PC-9 (cell line): ENCODE measurements around the gene SPATS2. TPM values are rescaled to one million over a fixed set of nuclear protein-coding genes. Genes with fewer than 3 reads are reported as not detected.

Experiments used
- BruUV-seq: library from RNA; stranded (reverse); fragments of 400-500 nt; replicated peaks from 2 replicates; lab custom pipeline; 2021; lab: Mats Ljungman, UMichigan
- CTCF ChIA-PET: fragments of 300-600 bp; sonication (Branson Sonifier 250); formaldehyde crosslinking; loops from one replicate; lab custom pipeline; 2022; ENCODE audit warnings: antibody characterized with exemption; lab: Charles Lee
- POLR2A ChIA-PET: fragments of 300-600 bp; sonication (Branson Sonifier 250); formaldehyde crosslinking; loops from one replicate; lab custom pipeline; 2022; ENCODE audit warnings: antibody characterized with exemption; ENCODE audit not compliant: unreplicated experiment; lab: Charles Lee
- DNase-seq, 2 experiments: peaks; one replicate each; pipeline versions ENCODE4 v3.0.0 to v3.0.0-alpha.2; 2015 to 2022; ENCODE audit warnings: mixed read lengths in 1 of 2
- H2AFZ ChIP-seq: fragments of 200-600 bp; sonication (generic); 2 replicates; pipeline ENCODE4 v1.8.1; 2017; ENCODE audit warnings: antibody characterized with exemption
- H3F3A ChIP-seq: fragments of 200-600 bp; sonication (generic); 2 replicates; pipeline ENCODE4 v1.8.1; 2017; ENCODE audit warnings: antibody characterized with exemption, mild to moderate bottlenecking, low read depth; ENCODE audit not compliant: insufficient read depth
- H3K27ac ChIP-seq: fragments of 200-600 bp; sonication (generic); 2 replicates; pipeline ENCODE4 v1.6.1; 2016; ENCODE audit warnings: mixed run types
- H3K27me3 ChIP-seq: fragments of 200-600 bp; sonication (generic); 2 replicates; pipeline ENCODE4 v1.6.1; 2016; ENCODE audit warnings: low read depth, mixed run types; ENCODE audit not compliant: insufficient read depth
- H3K36me3 ChIP-seq: fragments of 200-600 bp; sonication (generic); 2 replicates; pipeline ENCODE4 v1.6.1; 2016; ENCODE audit warnings: low read depth, mixed run types
- H3K4me1 ChIP-seq: fragments of 200-600 bp; sonication (generic); replicated peaks from 2 replicates; pipeline ENCODE4 v1.6.1; 2016; ENCODE audit warnings: mixed run types; ENCODE audit not compliant: insufficient read depth
- H3K4me2 ChIP-seq: fragments of 200-600 bp; sonication (generic); 2 replicates; pipeline ENCODE4 v1.6.1; 2017; ENCODE audit warnings: mixed run types
- H3K4me3 ChIP-seq: fragments of 200-600 bp; sonication (generic); 2 replicates; pipeline ENCODE4 v1.6.1; 2016; ENCODE audit warnings: mixed run types
- H3K79me2 ChIP-seq: fragments of 200-600 bp; sonication (generic); 2 replicates; pipeline ENCODE4 v1.6.1; 2017; ENCODE audit warnings: low read depth, mixed run types
- H3K9me2 ChIP-seq: fragments of 200-600 bp; sonication (generic); 2 replicates; pipeline ENCODE4 v1.8.1; 2017; ENCODE audit warnings: mild to moderate bottlenecking; ENCODE audit not compliant: insufficient read depth
- H3K9me3 ChIP-seq: fragments of 200-600 bp; sonication (generic); 2 replicates; pipeline ENCODE4 v1.8.1; 2016; ENCODE audit warnings: low read depth; ENCODE audit not compliant: insufficient read depth
- H4K20me1 ChIP-seq: fragments of 200-600 bp; sonication (generic); 2 replicates; pipeline ENCODE4 v1.8.1; 2017; ENCODE audit not compliant: insufficient read depth
- EZH2 ChIP-seq: fragments of 200-600 bp; sonication (generic); IDR thresholded peaks from 2 replicates; pipeline ENCODE4 v1.8.0; 2017; ENCODE audit warnings: antibody characterized with exemption, low read depth
- intact Hi-C: fragments of 100-400 bp; cut with micrococcal nuclease; formaldehyde crosslinking; loops from one replicate; pipeline ENCODE4 v1.10.0; 2022; ENCODE audit not compliant: unreplicated experiment
- total RNA-seq: library from RNA; stranded (reverse); gene quantifications from 2 replicates; pipeline ENCODE4 v1.2.3, GENCODE V29; 2021
- TF ChIP-seq, protein P1 (sequence below): fragments of 200-600 bp; sonication (generic); conservative IDR thresholded peaks from 2 replicates; pipeline ENCODE4 v1.6.1; 2017; ENCODE audit warnings: mixed run types, antibody characterized with exemption, mild to moderate bottlenecking, moderate library complexity

SPATS2 gene
- total RNA-seq, 1 experiment from 2014 or later = 65.1 TPM

DNA sequence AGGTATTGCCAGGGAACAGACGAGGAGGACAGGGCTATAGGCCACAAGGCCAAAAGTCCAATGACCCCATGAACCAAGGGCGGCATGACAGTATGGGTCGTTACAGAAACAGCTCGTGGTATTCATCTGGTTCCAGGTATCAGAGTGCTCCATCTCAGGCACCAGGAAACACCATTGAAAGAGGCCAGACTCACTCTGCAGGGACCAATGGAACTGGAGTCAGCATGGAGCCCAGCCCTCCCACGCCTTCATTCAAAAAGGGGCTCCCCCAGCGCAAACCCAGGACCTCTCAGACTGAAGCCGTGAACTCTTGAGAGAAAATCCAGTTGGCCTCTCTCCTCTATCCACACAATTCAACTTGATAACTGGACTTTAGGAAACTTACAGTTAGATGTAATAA is 158.7 kb downstream of the SPATS2 start:
- DNase-seq = no peak
- TF ChIP-seq, protein P1, sequence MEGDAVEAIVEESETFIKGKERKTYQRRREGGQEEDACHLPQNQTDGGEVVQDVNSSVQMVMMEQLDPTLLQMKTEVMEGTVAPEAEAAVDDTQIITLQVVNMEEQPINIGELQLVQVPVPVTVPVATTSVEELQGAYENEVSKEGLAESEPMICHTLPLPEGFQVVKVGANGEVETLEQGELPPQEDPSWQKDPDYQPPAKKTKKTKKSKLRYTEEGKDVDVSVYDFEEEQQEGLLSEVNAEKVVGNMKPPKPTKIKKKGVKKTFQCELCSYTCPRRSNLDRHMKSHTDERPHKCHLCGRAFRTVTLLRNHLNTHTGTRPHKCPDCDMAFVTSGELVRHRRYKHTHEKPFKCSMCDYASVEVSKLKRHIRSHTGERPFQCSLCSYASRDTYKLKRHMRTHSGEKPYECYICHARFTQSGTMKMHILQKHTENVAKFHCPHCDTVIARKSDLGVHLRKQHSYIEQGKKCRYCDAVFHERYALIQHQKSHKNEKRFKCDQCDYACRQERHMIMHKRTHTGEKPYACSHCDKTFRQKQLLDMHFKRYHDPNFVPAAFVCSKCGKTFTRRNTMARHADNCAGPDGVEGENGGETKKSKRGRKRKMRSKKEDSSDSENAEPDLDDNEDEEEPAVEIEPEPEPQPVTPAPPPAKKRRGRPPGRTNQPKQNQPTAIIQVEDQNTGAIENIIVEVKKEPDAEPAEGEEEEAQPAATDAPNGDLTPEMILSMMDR = no peak

DNA sequence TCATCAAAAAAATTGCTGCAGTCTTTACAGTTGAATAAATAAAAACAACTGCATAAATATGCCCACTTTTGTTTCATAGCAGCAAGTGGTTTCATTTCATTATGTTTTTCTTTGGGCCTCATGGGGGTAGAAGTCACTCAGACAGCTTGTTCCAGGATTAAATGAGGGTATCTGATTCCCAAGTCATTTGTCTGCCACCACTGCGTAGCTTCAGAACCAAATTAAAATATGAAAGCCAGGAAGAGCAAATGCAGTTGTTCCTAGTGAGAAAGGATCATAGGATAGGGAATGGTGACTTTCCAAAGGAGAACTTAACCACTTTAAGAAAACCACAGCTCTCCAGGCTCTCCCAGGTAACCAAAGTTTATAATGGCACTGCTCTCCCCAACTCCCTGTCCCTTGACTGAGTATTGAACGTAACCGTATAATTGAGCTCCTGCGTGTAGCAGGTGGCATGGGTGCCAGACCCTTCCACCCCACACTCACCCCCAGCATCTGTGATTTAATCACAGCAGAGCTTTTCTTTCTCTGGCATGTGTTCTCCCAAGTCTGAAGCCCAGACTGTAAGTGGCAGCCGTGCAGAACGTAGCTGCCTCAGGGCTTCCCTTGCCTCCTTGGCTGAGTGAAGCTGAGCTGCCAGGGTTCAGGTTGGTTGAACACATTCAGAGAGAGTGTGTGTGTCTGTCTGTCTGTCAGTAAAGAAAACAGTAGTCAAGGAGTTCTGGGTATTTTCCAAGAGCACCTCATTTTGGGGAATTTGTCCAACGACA is 160.3 kb downstream of the SPATS2 start:
- Histone ChIP-seq H3K4me1 (no peaks in the 10 kb centered on the region), H3K27me3 (no peaks in the 10 kb centered on the region), H3K9me3 (no peaks in the 10 kb centered on the region), H3K36me3 (peaks cover 7% of the 10 kb centered on the region; the same call in 1 of the 2 replicates), H3K9me2 (no peaks in the 10 kb centered on the region), H4K20me1 (no peaks in the 10 kb centered on the region), H3K4me3 (no peak overlapping the region), H3F3A (peaks cover 4% of the 10 kb centered on the region; the same call in 1 of the 2 replicates), H2AFZ (no peak overlapping the region), H3K27ac (no peak overlapping the region), H3K4me2 (no peak overlapping the region), H3K79me2 (no peaks in the 10 kb centered on the region)
- no peak for DNase-seq
- intact Hi-C loops = no loop called here
- TF ChIP-seq EZH2 = no peak
- TF ChIP-seq, protein P1 = no peak
- BruUV-seq = no TSS peak
- ChIA-PET POLR2A (interaction anchor here (0.7 kb wide), 1 partner anchor 41 kb away, joined by 3 read pairs; no protein-coding TSS in a partner anchor), CTCF (interaction anchor here (0.6 kb wide), 2 partner anchors 212 to 387 kb away, joined by 4 to 16 read pairs; no protein-coding TSS in a partner anchor)

More for the DNA sequence above, 158.7 kb downstream of the SPATS2 start:
- no peak overlapping the region for H2AFZ ChIP-seq
- ChIA-PET POLR2A (interaction anchor here (0.6 kb wide), 1 partner anchor 89 kb away, joined by 3 read pairs; no protein-coding TSS in a partner anchor), CTCF (no interaction called here)
- no TSS peak for BruUV-seq
- H3K27me3 ChIP-seq = no peaks in the 10 kb centered on the region
- no peaks in the 10 kb centered on the region for H4K20me1 ChIP-seq
- intact Hi-C loops = no loop called here
- peaks cover 7% of the 10 kb centered on the region; the same call in 1 of the 2 replicates for H3K36me3 ChIP-seq
- peaks cover 4% of the 10 kb centered on the region; the same call in 1 of the 2 replicates for H3F3A ChIP-seq
- no peaks in the 10 kb centered on the region for H3K9me2 ChIP-seq
- H3K79me2 ChIP-seq = no peaks in the 10 kb centered on the region
- no peak overlapping the region for H3K27ac ChIP-seq
- no peak overlapping the region for H3K4me3 ChIP-seq
- H3K9me3 ChIP-seq = no peaks in the 10 kb centered on the region
- no peaks in the 10 kb centered on the region for H3K4me1 ChIP-seq
- H3K4me2 ChIP-seq = no peak overlapping the region

DNA sequence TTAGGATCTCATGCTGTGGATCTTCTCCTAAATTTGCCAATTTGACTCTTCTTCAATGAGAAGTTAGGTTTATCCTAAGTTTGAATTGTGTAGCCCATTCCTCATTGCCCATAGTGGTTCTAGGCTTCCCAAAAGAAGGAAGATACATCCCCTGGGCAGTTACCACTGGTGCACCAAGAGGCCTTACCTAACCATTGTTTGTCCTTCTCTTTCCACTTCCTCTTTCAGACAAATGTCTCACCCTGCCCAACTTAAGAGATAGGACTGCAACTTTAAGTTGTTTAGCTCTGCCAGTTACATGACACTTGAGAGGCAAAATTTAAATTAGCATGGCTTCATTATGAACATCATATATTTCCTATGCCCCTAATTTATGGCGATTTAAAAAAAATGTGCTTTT is 162.2 kb downstream of the SPATS2 start:
- TF ChIP-seq, protein P1 = no peak
- no peak for TF ChIP-seq EZH2
- H3K4me2 ChIP-seq = no peak overlapping the region
- no peak overlapping the region for H3K4me3 ChIP-seq
- H3K9me2 ChIP-seq = no peaks in the 10 kb centered on the region
- H3K27ac ChIP-seq = no peak overlapping the region
- H3K4me1 ChIP-seq = no peaks in the 10 kb centered on the region
- H3K36me3 ChIP-seq = peaks cover 7% of the 10 kb centered on the region; the same call in 1 of the 2 replicates
- no peaks in the 10 kb centered on the region for H4K20me1 ChIP-seq
- peaks cover 4% of the 10 kb centered on the region; the same call in 1 of the 2 replicates for H3F3A ChIP-seq
- no peaks in the 10 kb centered on the region for H3K27me3 ChIP-seq
- no peaks in the 10 kb centered on the region for H3K79me2 ChIP-seq
- intact Hi-C loops = no loop called here
- no peaks in the 10 kb centered on the region for H3K9me3 ChIP-seq
- BruUV-seq = no TSS peak
- H2AFZ ChIP-seq = no peak overlapping the region
- ChIA-PET CTCF (no interaction called here), POLR2A (no interaction called here)
- DNase-seq = no peak
